ENCODE measurements around the gene GRB2.

The GRB2 gene

GRCh38 chr17:75326226-75326848 lies 79.1 kb downstream of the GRB2 start:
- TF ChIP-seq RAD21 (IDR thresholded peaks at IDR 0.05; ENCODE audit: low read depth) (no peak), FOXM1 (IDR thresholded peaks at IDR 0.05; ENCODE audit: borderline replicate concordance, low read depth) (no peak), CREB1 (IDR thresholded peaks at IDR 0.05; ENCODE audit: low read depth) (no peak)
- TF ChIP-seq, protein P1, sequence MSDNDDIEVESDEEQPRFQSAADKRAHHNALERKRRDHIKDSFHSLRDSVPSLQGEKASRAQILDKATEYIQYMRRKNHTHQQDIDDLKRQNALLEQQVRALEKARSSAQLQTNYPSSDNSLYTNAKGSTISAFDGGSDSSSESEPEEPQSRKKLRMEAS (IDR thresholded peaks at IDR 0.05): no peak

- TF ChIP-seq CREB1 (IDR thresholded peaks at IDR 0.05; ENCODE audit: low read depth): no peak
- no peak for TF ChIP-seq EGR1 (IDR thresholded peaks at IDR 0.05)
- TF ChIP-seq ZBTB7A (IDR thresholded peaks at IDR 0.05; ENCODE audit: low read depth): no peak
- TF ChIP-seq FOXM1 (IDR thresholded peaks at IDR 0.05; ENCODE audit: borderline replicate concordance, low read depth): no peak
- TF ChIP-seq, protein P1 (IDR thresholded peaks at IDR 0.05): no peak
- no peak for TF ChIP-seq RAD21 (IDR thresholded peaks at IDR 0.05; ENCODE audit: low read depth)
- TF ChIP-seq CEBPB (IDR thresholded peaks at IDR 0.05): no peak
- TF ChIP-seq, protein P2, sequence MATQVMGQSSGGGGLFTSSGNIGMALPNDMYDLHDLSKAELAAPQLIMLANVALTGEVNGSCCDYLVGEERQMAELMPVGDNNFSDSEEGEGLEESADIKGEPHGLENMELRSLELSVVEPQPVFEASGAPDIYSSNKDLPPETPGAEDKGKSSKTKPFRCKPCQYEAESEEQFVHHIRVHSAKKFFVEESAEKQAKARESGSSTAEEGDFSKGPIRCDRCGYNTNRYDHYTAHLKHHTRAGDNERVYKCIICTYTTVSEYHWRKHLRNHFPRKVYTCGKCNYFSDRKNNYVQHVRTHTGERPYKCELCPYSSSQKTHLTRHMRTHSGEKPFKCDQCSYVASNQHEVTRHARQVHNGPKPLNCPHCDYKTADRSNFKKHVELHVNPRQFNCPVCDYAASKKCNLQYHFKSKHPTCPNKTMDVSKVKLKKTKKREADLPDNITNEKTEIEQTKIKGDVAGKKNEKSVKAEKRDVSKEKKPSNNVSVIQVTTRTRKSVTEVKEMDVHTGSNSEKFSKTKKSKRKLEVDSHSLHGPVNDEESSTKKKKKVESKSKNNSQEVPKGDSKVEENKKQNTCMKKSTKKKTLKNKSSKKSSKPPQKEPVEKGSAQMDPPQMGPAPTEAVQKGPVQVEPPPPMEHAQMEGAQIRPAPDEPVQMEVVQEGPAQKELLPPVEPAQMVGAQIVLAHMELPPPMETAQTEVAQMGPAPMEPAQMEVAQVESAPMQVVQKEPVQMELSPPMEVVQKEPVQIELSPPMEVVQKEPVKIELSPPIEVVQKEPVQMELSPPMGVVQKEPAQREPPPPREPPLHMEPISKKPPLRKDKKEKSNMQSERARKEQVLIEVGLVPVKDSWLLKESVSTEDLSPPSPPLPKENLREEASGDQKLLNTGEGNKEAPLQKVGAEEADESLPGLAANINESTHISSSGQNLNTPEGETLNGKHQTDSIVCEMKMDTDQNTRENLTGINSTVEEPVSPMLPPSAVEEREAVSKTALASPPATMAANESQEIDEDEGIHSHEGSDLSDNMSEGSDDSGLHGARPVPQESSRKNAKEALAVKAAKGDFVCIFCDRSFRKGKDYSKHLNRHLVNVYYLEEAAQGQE (IDR thresholded peaks at IDR 0.05; ENCODE audit: low read depth): no peak
- TF ChIP-seq NFIC (IDR thresholded peaks at IDR 0.05): no peak
- TF ChIP-seq TEAD4 (IDR thresholded peaks at IDR 0.05): no peak
- TF ChIP-seq YY1 (IDR thresholded peaks at IDR 0.05; ENCODE audit: low read depth): no peak
- TF ChIP-seq EP300 (IDR thresholded peaks at IDR 0.05; ENCODE audit: borderline replicate concordance): no peak
Measured at GRCh38 chr17:75325827-75326225, 79.7 kb downstream of the GRB2 start.

DNA sequence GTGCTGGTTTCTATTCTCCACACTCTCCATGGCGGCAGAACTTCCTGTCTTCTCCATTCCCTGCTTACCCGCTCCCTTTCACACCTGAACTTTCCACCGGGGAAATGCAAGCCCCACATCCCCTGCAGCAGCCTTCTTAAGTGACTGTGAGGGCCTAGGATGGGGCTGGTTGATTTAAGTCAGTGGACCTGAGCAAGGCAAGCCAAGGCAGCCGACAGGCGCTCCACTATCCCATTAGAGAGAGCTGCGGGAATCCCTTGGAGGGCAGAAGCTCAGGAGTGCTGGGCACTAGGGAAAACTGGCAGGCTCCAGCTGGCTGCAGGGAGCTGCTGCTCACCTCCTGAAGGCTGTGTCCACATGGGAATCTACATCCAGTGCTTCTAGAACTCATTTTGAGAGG lies 80.1 kb downstream of the GRB2 start:
- TF ChIP-seq, protein P2 (IDR thresholded peaks at IDR 0.05; ENCODE audit: low read depth): no peak
- TF ChIP-seq YY1 (IDR thresholded peaks at IDR 0.05; ENCODE audit: low read depth): no peak
- TF ChIP-seq, protein P3, sequence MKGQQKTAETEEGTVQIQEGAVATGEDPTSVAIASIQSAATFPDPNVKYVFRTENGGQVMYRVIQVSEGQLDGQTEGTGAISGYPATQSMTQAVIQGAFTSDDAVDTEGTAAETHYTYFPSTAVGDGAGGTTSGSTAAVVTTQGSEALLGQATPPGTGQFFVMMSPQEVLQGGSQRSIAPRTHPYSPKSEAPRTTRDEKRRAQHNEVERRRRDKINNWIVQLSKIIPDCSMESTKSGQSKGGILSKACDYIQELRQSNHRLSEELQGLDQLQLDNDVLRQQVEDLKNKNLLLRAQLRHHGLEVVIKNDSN (IDR thresholded peaks at IDR 0.05): no peak
- TF ChIP-seq TEAD4 (IDR thresholded peaks at IDR 0.05): no peak
- TF ChIP-seq RAD21 (IDR thresholded peaks at IDR 0.05; ENCODE audit: low read depth): no peak

GRCh38 chr17:75321506-75321905 lies 84.0 kb downstream of the GRB2 start:
- no peak for TF ChIP-seq TEAD4 (IDR thresholded peaks at IDR 0.05)

DNA sequence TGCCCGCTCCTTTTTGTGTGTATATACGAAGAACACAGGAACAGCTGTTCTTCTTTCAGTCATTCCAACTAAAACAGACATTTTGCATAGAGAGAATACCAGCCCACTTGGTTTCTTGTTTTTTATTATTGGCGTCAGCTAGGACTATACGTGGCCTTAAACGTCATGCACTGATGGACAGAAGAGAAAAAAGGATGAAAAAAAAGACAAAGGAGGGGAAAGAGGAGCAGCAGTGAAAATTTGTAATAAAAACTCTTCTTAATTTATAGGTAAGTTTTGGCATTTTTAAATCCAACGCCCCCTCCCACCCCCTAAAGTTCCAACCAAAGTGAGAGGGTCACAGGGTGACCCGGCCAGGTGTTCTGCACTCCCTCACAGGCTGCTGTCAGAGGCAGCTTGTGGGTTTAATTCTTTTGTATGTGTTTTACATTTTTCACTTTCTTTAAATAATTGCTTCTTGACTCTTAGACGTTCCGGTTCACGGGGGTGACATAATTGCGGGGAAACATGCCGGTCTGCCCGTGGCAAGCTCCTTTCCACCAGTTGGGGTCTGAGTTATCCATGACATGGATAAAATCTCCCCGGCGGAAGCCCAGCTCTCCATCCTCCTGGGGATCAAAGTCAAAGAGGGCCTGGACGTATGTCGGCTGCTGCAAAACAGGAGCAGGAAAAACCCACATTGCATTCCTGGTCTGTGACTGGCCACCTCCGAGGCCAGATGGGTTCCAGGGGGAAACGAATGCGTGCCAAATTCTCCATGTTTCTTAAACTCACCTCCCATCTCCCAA lies 85.4 kb downstream of the GRB2 start:
- TF ChIP-seq NFIC (IDR thresholded peaks at IDR 0.05): no peak

- no peak for TF ChIP-seq YY1 (IDR thresholded peaks at IDR 0.05; ENCODE audit: low read depth)
- TF ChIP-seq, protein P2 (IDR thresholded peaks at IDR 0.05; ENCODE audit: low read depth): no peak
Measured at GRCh38 chr17:75318615-75319222, 86.8 kb downstream of the GRB2 start.
